Liver (tissue), 9 donors: ENCODE data around the gene CFI. TPM values are rescaled to one million over a fixed set of nuclear protein-coding genes. Genes with fewer than 3 reads are reported as not detected.

Source experiments
- DNase-seq: peaks from one replicate; pipeline ENCODE4 v3.0.0-alpha.2; 2017; ENCODE audit warnings: low spot score
- H3K27ac ChIP-seq, 2 donors: one replicate each; pipeline ENCODE4 v1.7.0; 2013; ENCODE audit warnings: inconsistent platforms in 2 of 2, low read length in 2 of 2, control low read depth in 1 of 2, low read depth in 1 of 2, mild to moderate bottlenecking in 1 of 2
- H3K27me3 ChIP-seq, 4 donors: one replicate each; pipeline versions ENCODE4 v1.6.1 to v1.7.0; 2013; ENCODE audit warnings: low read length in 3 of 4, inconsistent platforms in 1 of 4, mild to moderate bottlenecking in 1 of 4, moderate library complexity in 1 of 4; ENCODE audit not compliant: control insufficient read depth in 4 of 4, insufficient read depth in 4 of 4
- H3K36me3 ChIP-seq, 4 donors: one replicate each; pipeline versions ENCODE4 v1.6.1 to v1.7.0; 2013; ENCODE audit warnings: low read length in 3 of 4, mild to moderate bottlenecking in 3 of 4, low read depth in 1 of 4, moderate library complexity in 1 of 4; ENCODE audit not compliant: control insufficient read depth in 4 of 4, insufficient read depth in 3 of 4
- H3K4me1 ChIP-seq, 4 donors: one replicate each; pipeline versions ENCODE4 v1.6.1 to v1.7.0; 2013; ENCODE audit warnings: low read length in 3 of 4, mild to moderate bottlenecking in 3 of 4, moderate library complexity in 1 of 4; ENCODE audit not compliant: control insufficient read depth in 4 of 4, insufficient read depth in 4 of 4
- H3K4me3 ChIP-seq, 3 donors: one replicate each; pipeline versions ENCODE4 v1.6.1 to v1.7.0; 2013; ENCODE audit warnings: low read length in 3 of 3, control low read depth in 1 of 3, low read depth in 1 of 3, mild to moderate bottlenecking in 1 of 3
- H3K9ac ChIP-seq, 2 donors: one replicate each; pipeline ENCODE4 v1.7.0; 2013; ENCODE audit warnings: low read length in 2 of 2, mild to moderate bottlenecking in 2 of 2, moderate library complexity in 2 of 2, control low read depth in 1 of 2, low read depth in 1 of 2
- H3K9me3 ChIP-seq, 4 donors: one replicate each; pipeline versions ENCODE4 v1.6.1 to v1.7.0; 2013; ENCODE audit warnings: low read length in 3 of 4; ENCODE audit not compliant: control insufficient read depth in 4 of 4
- EGR1 ChIP-seq, 2 donors: IDR thresholded peaks; 2 replicates each; pipeline ENCODE4 v1.6.1; 2016 to 2018; ENCODE audit warnings: antibody characterized with exemption in 2 of 2, low read depth in 2 of 2
- FOXA1 ChIP-seq: IDR thresholded peaks from 2 replicates; pipeline ENCODE4 v1.6.1; 2016; ENCODE audit warnings: antibody characterized with exemption
- FOXA2 ChIP-seq: IDR thresholded peaks from 2 replicates; pipeline ENCODE4 v1.6.1; 2016; ENCODE audit warnings: antibody characterized with exemption
- GABPA ChIP-seq, 2 donors: IDR thresholded peaks in 1 of 2; conservative IDR thresholded peaks in 1 of 2; 2 replicates each; pipeline ENCODE4 v1.6.1; 2016; ENCODE audit warnings: antibody characterized with exemption in 2 of 2, mild to moderate bottlenecking in 1 of 2, moderate library complexity in 1 of 2
- HNF4A ChIP-seq, 2 donors: conservative IDR thresholded peaks; 2 replicates each; pipeline ENCODE4 v1.6.1; 2016; ENCODE audit warnings: antibody characterized with exemption in 2 of 2, mild to moderate bottlenecking in 2 of 2
- HNF4G ChIP-seq: IDR thresholded peaks from 2 replicates; pipeline ENCODE4 v1.6.1; 2016; ENCODE audit warnings: antibody characterized with exemption
- JUND ChIP-seq, 2 donors: IDR thresholded peaks; 2 replicates each; pipeline ENCODE4 v1.6.1; 2016; ENCODE audit warnings: antibody characterized with exemption in 2 of 2
- NR2F2 ChIP-seq: IDR thresholded peaks from 2 replicates; pipeline ENCODE4 v1.6.1; 2016; ENCODE audit warnings: antibody characterized with exemption
- RAD21 ChIP-seq, 2 donors: IDR thresholded peaks; 2 replicates each; pipeline ENCODE4 v1.6.1; 2016; ENCODE audit warnings: antibody characterized with exemption in 2 of 2, mild to moderate bottlenecking in 2 of 2
- RXRA ChIP-seq, 2 donors: IDR thresholded peaks; 2 replicates each; pipeline ENCODE4 v1.6.1; 2017 to 2018; ENCODE audit warnings: antibody characterized with exemption in 2 of 2, mild to moderate bottlenecking in 1 of 2
- SP1 ChIP-seq: IDR thresholded peaks from 2 replicates; pipeline ENCODE4 v1.6.1; 2018; ENCODE audit warnings: antibody characterized with exemption, mild to moderate bottlenecking
- TAF1 ChIP-seq: conservative IDR thresholded peaks from 2 replicates; pipeline ENCODE4 v1.6.1; 2016; ENCODE audit warnings: antibody characterized with exemption, mild to moderate bottlenecking
- YY1 ChIP-seq: IDR thresholded peaks from 2 replicates; pipeline ENCODE4 v1.6.1; 2016; ENCODE audit warnings: antibody characterized with exemption, mild to moderate bottlenecking
- WGBS: extraction: QIAGEN DNeasy Blood & Tissue Kit; methylation state at CpG from one replicate; pipeline ENCODE4 v1.1.7; 2013; 5-methylcytosine and 5-hydroxymethylcytosine counted together
- polyA plus RNA-seq, 2 donors: library from polyadenylated mRNA; stranded (reverse) in 1 of 2; unstranded in 1 of 2; fragments of 200-250 nt in 1 of 2; fragments of >200 nt in 1 of 2; fragmentation: Nextera tagmentation in 1 of 2; extraction: Ambion mirVana in 1 of 2; gene quantifications; one replicate each; pipeline versions ENCODE4 v1.2.1 to v1.2.3, GENCODE V29; 2013 to 2015
- total RNA-seq, 2 donors: library from RNA; depleted of rRNA; stranded (reverse); fragments of >200 nt; gene quantifications; one replicate each; pipeline ENCODE4 v1.2.3, GENCODE V29; 2014
- TF ChIP-seq, protein P1 (sequence below): fragments of 150-350 bp; IDR thresholded peaks from 2 replicates; pipeline ENCODE4 v1.5.1; 2017; ENCODE audit warnings: improper control_type of control experiment, low read depth, low read length; ENCODE audit not compliant: missing input control
- TF ChIP-seq, protein P2 (sequence below): IDR thresholded peaks from 2 replicates; pipeline ENCODE4 v1.6.1; 2016; ENCODE audit warnings: antibody characterized with exemption, mild to moderate bottlenecking
- TF ChIP-seq, protein P3 (sequence below): IDR thresholded peaks from 2 replicates; pipeline ENCODE4 v1.6.1; 2016; ENCODE audit warnings: antibody characterized with exemption
- TF ChIP-seq, protein P4 (sequence below): IDR thresholded peaks from 2 replicates; pipeline ENCODE4 v1.6.1; 2016; ENCODE audit warnings: antibody characterized with exemption
- TF ChIP-seq, protein P5 (sequence below): IDR thresholded peaks from 2 replicates; pipeline ENCODE4 v1.6.1; 2016; ENCODE audit warnings: antibody characterized with exemption
- donor health status: healthy.
- donor health status: healthy.
- donor health status: healthy.
- donor health status: healthy.
- donor health status: healthy.

The CFI gene
- total and polyA plus RNA-seq, 4 donors = 232 to 598 (median 500) TPM

DNA sequence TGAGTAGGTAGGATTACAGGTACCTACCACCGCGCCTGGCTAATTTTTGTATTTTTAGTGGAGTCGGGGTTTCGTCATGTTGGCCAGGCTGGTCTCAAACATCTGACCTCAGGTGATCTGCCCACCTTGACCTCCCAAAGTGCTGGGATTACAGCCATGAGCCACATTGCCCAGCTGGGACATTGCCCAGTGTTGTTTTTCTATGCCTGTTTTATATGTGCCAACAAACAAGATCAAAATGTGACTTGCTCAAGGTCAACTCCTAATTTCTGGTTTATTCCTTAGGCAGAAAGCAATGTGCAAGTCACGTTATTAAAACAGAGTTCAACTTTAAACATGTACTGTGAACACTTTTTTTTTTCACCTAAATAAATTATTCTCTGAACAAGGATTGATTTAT is 48.8 kb upstream of the CFI start:
- TF ChIP-seq EGR1 (IDR thresholded peaks at IDR 0.05; ENCODE audit: low read depth in 2 of 2) (no peak), FOXA1 (no peak), GABPA (IDR thresholded peaks at IDR 0.05 in 1 of 2, conservative IDR thresholded peaks at IDR 0.05 in 1 of 2) (no peak), RAD21 (IDR thresholded peaks at IDR 0.05) (no peak), SP1 (peak; percentile 68), HNF4A (conservative IDR thresholded peaks at IDR 0.05) (peak; percentile 65 to 67), NR2F2 (peak; percentile 60), RXRA (IDR thresholded peaks at IDR 0.05) (peak; percentile 90 to 93), JUND (IDR thresholded peaks at IDR 0.05) (peak in 1 of 2 donors; percentile 25), YY1 (peak; percentile 37), HNF4G (peak; percentile 9), TAF1 (no peak), FOXA2 (peak; percentile 36)
- TF ChIP-seq, protein P1, sequence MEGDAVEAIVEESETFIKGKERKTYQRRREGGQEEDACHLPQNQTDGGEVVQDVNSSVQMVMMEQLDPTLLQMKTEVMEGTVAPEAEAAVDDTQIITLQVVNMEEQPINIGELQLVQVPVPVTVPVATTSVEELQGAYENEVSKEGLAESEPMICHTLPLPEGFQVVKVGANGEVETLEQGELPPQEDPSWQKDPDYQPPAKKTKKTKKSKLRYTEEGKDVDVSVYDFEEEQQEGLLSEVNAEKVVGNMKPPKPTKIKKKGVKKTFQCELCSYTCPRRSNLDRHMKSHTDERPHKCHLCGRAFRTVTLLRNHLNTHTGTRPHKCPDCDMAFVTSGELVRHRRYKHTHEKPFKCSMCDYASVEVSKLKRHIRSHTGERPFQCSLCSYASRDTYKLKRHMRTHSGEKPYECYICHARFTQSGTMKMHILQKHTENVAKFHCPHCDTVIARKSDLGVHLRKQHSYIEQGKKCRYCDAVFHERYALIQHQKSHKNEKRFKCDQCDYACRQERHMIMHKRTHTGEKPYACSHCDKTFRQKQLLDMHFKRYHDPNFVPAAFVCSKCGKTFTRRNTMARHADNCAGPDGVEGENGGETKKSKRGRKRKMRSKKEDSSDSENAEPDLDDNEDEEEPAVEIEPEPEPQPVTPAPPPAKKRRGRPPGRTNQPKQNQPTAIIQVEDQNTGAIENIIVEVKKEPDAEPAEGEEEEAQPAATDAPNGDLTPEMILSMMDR = no peak
- TF ChIP-seq, protein P2, sequence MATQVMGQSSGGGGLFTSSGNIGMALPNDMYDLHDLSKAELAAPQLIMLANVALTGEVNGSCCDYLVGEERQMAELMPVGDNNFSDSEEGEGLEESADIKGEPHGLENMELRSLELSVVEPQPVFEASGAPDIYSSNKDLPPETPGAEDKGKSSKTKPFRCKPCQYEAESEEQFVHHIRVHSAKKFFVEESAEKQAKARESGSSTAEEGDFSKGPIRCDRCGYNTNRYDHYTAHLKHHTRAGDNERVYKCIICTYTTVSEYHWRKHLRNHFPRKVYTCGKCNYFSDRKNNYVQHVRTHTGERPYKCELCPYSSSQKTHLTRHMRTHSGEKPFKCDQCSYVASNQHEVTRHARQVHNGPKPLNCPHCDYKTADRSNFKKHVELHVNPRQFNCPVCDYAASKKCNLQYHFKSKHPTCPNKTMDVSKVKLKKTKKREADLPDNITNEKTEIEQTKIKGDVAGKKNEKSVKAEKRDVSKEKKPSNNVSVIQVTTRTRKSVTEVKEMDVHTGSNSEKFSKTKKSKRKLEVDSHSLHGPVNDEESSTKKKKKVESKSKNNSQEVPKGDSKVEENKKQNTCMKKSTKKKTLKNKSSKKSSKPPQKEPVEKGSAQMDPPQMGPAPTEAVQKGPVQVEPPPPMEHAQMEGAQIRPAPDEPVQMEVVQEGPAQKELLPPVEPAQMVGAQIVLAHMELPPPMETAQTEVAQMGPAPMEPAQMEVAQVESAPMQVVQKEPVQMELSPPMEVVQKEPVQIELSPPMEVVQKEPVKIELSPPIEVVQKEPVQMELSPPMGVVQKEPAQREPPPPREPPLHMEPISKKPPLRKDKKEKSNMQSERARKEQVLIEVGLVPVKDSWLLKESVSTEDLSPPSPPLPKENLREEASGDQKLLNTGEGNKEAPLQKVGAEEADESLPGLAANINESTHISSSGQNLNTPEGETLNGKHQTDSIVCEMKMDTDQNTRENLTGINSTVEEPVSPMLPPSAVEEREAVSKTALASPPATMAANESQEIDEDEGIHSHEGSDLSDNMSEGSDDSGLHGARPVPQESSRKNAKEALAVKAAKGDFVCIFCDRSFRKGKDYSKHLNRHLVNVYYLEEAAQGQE = no peak
- TF ChIP-seq, protein P3, sequence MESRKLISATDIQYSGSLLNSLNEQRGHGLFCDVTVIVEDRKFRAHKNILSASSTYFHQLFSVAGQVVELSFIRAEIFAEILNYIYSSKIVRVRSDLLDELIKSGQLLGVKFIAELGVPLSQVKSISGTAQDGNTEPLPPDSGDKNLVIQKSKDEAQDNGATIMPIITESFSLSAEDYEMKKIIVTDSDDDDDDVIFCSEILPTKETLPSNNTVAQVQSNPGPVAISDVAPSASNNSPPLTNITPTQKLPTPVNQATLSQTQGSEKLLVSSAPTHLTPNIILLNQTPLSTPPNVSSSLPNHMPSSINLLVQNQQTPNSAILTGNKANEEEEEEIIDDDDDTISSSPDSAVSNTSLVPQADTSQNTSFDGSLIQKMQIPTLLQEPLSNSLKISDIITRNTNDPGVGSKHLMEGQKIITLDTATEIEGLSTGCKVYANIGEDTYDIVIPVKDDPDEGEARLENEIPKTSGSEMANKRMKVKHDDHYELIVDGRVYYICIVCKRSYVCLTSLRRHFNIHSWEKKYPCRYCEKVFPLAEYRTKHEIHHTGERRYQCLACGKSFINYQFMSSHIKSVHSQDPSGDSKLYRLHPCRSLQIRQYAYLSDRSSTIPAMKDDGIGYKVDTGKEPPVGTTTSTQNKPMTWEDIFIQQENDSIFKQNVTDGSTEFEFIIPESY = no peak
- TF ChIP-seq, protein P4, sequence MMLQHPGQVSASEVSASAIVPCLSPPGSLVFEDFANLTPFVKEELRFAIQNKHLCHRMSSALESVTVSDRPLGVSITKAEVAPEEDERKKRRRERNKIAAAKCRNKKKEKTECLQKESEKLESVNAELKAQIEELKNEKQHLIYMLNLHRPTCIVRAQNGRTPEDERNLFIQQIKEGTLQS = peak; percentile 23
- TF ChIP-seq, protein P5, sequence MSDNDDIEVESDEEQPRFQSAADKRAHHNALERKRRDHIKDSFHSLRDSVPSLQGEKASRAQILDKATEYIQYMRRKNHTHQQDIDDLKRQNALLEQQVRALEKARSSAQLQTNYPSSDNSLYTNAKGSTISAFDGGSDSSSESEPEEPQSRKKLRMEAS = peak; percentile 58
- H3K27me3 ChIP-seq = no peaks in the 10 kb centered on the region
- no peak overlapping the region for H3K4me3 ChIP-seq
- DNase-seq = no peak
- no peak overlapping the region for H3K9ac ChIP-seq
- 36% methylated on average over 5 of the region's 5 CpGs for WGBS
- no peaks in the 10 kb centered on the region for H3K9me3 ChIP-seq
- no peaks in the 10 kb centered on the region for H3K36me3 ChIP-seq
- peaks cover 7 to 24% (median 11%) of the 10 kb centered on the region in 4 donors for H3K4me1 ChIP-seq
- H3K27ac ChIP-seq = peak overlapping the region in 1 of 2 donors; percentile 38
